ENCODE results near the gene IL34.

IL34 gene

GRCh38 chr16:70608521-70608920 is 37.8 kb upstream of the IL34 start:
- Histone ChIP-seq H3K9me3 (ENCODE audit: control insufficient read depth, low read length) (no peaks in the 10 kb centered on the region), H3K9ac (no peak overlapping the region), H3K27ac (no peak overlapping the region), H3K27me3 (ENCODE audit: control insufficient read depth, insufficient read depth, low read length) (no peaks in the 10 kb centered on the region), H2AFZ (no peak overlapping the region), H3K4me3 (ENCODE audit: low read depth, low read length) (no peak overlapping the region), H3K79me2 (no peaks in the 10 kb centered on the region), H3K4me2 (ENCODE audit: low read length) (no peak overlapping the region), H3K4me1 (no peaks in the 10 kb centered on the region), H3K36me3 (ENCODE audit: control insufficient read depth, insufficient read depth, low read length) (no peaks in the 10 kb centered on the region)
- no peak for TF ChIP-seq CTCF (IDR thresholded peaks at IDR 0.05)

- no peak overlapping the region for H3K4me3 ChIP-seq (ENCODE audit: low read depth, low read length)
- H3K9me3 ChIP-seq (ENCODE audit: control insufficient read depth, low read length), result no peaks in the 10 kb centered on the region
- no peaks in the 10 kb centered on the region for H3K27me3 ChIP-seq (ENCODE audit: control insufficient read depth, insufficient read depth, low read length)
- H3K36me3 ChIP-seq (ENCODE audit: control insufficient read depth, insufficient read depth, low read length), result no peaks in the 10 kb centered on the region
- H3K9ac ChIP-seq, result no peak overlapping the region
- no peak overlapping the region for H2AFZ ChIP-seq
- no peak overlapping the region for H3K4me2 ChIP-seq (ENCODE audit: low read length)
- peaks cover 8% of the 10 kb centered on the region for H3K4me1 ChIP-seq
- no peaks in the 10 kb centered on the region for H3K79me2 ChIP-seq
- H3K27ac ChIP-seq, result no peak overlapping the region
- TF ChIP-seq CTCF (IDR thresholded peaks at IDR 0.05), result no peak
Observed at GRCh38 chr16:70610273-70611223, 35.8 kb upstream of the IL34 start.

- Histone ChIP-seq H3K27ac (no peak overlapping the region), H3K4me1 (peaks cover 8% of the 10 kb centered on the region), H2AFZ (no peak overlapping the region), H3K4me2 (ENCODE audit: low read length) (no peak overlapping the region), H3K79me2 (no peaks in the 10 kb centered on the region), H3K9me3 (ENCODE audit: control insufficient read depth, low read length) (no peaks in the 10 kb centered on the region), H3K36me3 (ENCODE audit: control insufficient read depth, insufficient read depth, low read length) (no peaks in the 10 kb centered on the region), H3K27me3 (ENCODE audit: control insufficient read depth, insufficient read depth, low read length) (no peaks in the 10 kb centered on the region), H3K4me3 (ENCODE audit: low read depth, low read length) (no peak overlapping the region), H3K9ac (no peak overlapping the region)
- no peak for TF ChIP-seq CTCF (IDR thresholded peaks at IDR 0.05)
Observed at GRCh38 chr16:70611224-70611598, 35.1 kb upstream of the IL34 start.

GRCh38 chr16:70611785-70612303 is 34.5 kb upstream of the IL34 start:
- Histone ChIP-seq H3K4me1 (peaks cover 8% of the 10 kb centered on the region), H3K9ac (no peak overlapping the region), H3K36me3 (ENCODE audit: control insufficient read depth, insufficient read depth, low read length) (no peaks in the 10 kb centered on the region), H3K27ac (no peak overlapping the region), H3K27me3 (ENCODE audit: control insufficient read depth, insufficient read depth, low read length) (no peaks in the 10 kb centered on the region), H3K4me3 (ENCODE audit: low read depth, low read length) (no peak overlapping the region), H3K79me2 (no peaks in the 10 kb centered on the region), H2AFZ (no peak overlapping the region), H3K9me3 (ENCODE audit: control insufficient read depth, low read length) (no peaks in the 10 kb centered on the region), H3K4me2 (ENCODE audit: low read length) (no peak overlapping the region)
- TF ChIP-seq CTCF (IDR thresholded peaks at IDR 0.05), result no peak

Measured in parathyroid adenoma (tissue), 2 donors.